Fibroblast of mammary gland (primary cell): ENCODE data around the gene LRMDA.

Experiments used
- DNase-seq: peaks from one replicate; pipeline ENCODE4 v3.0.0-alpha.2; 2010; ENCODE audit warnings: low read depth
- H3K4me3 ChIP-seq: 2 replicates; pipeline ENCODE4 v1.5.1; 2011; ENCODE audit warnings: low read depth, mild to moderate bottlenecking, low read length, moderate library complexity; ENCODE audit not compliant: control insufficient read depth
- CTCF ChIP-seq: conservative IDR thresholded peaks from 2 replicates; pipeline ENCODE4 v1.5.1; 2011; ENCODE audit warnings: low read depth, low read length, inconsistent platforms; ENCODE audit not compliant: control insufficient read depth, insufficient read depth

The LRMDA gene

DNA sequence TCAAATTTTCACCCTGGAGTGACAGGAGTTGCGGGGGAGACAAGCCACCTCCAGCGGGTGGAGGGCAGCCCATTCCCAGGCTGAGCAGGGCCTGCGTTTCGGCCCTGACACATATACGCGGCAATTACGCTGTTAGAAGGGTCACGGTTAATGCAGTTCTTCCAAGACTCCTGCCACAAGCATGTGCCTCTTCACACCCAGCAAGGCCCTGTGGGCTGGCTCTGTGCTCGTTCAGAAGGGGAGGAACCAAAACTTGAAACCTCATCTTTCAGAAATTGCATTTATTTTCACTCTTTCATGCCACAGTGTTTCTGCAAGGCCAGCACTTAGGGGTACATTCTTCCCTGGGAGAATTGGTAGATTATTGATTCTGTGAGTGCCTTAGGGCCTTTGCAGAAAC is 24.7 kb downstream of the LRMDA start:
- DNase-seq = no peak
- H3K4me3 ChIP-seq = no peak overlapping the region
- no peak for TF ChIP-seq CTCF

DNA sequence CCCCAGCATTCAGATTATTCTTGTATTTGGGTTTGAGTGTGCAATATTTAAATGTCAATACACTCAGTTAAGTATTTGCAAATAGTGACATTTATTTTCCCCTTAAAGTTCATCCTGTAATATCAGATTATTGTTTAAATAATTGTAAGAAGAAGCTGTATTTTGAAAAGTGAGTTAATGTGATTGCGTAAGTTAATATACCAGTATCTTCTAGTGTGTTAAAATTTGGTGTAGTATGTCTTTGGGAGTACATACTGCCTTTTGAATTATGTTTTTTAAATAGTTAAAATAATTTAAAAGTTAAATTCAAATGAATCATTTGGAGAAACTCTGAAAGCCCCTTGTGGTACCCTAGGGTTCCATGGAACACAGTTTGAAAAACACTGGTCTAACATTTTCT is 28.6 kb downstream of the LRMDA start:
- H3K4me3 ChIP-seq = no peak overlapping the region
- no peak for DNase-seq
- no peak for TF ChIP-seq CTCF

DNA sequence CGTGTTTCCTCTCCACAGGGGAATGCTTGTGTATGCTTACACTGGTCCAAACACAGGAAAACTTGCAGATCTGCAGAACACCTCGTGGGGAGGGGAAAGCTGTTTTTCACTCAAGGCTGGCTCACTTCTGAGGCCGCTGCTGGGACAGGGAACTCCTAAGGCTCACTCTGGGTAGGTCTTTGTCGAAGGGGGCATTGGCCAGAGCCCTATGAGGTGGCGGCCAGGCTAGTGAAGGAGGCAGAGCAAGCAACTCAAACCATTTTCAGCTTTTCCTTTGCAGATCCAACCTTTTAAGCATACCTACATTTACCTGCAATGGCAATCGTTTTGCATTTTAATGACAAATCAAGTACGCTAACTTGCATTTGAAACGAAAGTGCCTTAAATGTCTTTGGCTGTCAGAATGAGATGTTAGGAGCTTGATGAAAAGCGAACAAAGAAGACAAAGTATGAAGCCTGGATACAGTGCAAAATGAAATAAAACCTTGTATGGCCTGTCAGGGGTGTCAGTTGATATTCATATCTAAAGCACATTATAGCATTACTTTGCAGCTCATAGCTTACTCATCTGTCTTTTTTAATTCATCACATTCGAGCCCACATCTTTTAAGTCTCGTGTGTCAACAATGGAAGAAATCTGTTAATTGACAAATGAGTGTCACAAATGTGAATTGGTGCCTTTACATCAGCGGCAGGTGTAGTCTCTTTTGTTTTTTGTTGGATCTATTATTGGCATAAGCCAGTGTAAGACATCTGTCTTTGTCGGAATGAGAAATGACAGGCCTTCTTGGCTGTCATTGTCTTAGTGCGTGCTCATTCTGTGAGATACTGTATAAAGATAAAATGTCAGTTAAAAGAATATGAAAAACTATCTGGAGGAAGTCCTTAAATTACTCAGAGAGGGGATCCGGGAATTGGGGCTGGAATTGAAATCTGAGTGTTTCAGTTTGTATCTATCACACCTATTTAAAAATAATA is 30.5 kb downstream of the LRMDA start:
- H3K4me3 ChIP-seq = no peak overlapping the region
- DNase-seq = no peak
- no peak for TF ChIP-seq CTCF

GRCh38 chr10:75462865-75463264 is 31.4 kb downstream of the LRMDA start:
- no peak overlapping the region for H3K4me3 ChIP-seq
- no peak for TF ChIP-seq CTCF
- no peak for DNase-seq

GRCh38 chr10:75464478-75465449 is 33.3 kb downstream of the LRMDA start:
- H3K4me3 ChIP-seq = no peak overlapping the region
- DNase-seq = no peak
- TF ChIP-seq CTCF = no peak

DNA sequence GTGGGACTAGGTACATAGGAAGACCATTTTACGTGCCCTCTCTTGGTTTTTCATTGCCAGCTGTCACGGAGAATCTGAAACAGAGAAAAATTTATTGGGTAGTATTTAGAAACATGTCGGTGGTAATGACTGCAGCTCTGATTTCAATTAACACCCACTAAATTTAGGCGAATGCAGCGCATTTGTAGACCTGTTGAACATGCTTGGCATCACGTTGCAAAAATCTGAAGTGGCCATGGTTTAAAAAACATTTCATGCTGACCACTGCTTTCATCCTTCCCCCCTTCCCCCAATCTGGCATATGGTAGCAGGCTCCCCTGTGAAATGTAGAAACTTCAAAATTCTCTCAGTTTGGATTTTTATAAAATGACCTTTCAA is 34.0 kb downstream of the LRMDA start:
- DNase-seq = no peak
- no peak overlapping the region for H3K4me3 ChIP-seq
- TF ChIP-seq CTCF = no peak
